ENCODE data around the gene KLHL33.
A peak's percentile ranks its signal among the peaks of the same experiment; 100 is the strongest.

KLHL33 gene

GRCh38 chr14:20461225-20462141 is 25.5 kb upstream of the KLHL33 start, which contains the start of gene PIP4P1:
Gene PIP4P1, minus strand, starts transcription at chr14:20461434. Its CDS starts 109 bp downstream, at chr14:20461325.
- H3K36me3 Mint-ChIP-seq (ENCODE audit: low read depth) = peaks cover 22% of the 10 kb centered on the region
- peak within 1 kb of the TSS; percentile 85 to 94 (median 93) for H3K4me3 Mint-ChIP-seq
- peaks cover 4% of the 10 kb centered on the region for H3K27me3 Mint-ChIP-seq (ENCODE audit: low read depth)
- TF ChIP-seq CTCF (IDR thresholded peaks at IDR 0.05; ENCODE audit: unreplicated experiment in 3 of 3) = no peak
- peak within 1 kb of the TSS; percentile 73 to 93 (median 88) for H3K27ac Mint-ChIP-seq
- peaks cover 18% of the 10 kb centered on the region for H3K4me1 Mint-ChIP-seq
- no peaks in the 10 kb centered on the region for H3K9me3 Mint-ChIP-seq

GRCh38 chr14:20460458-20461224 is 24.7 kb upstream of the KLHL33 start:
- TF ChIP-seq CTCF (IDR thresholded peaks at IDR 0.05; ENCODE audit: unreplicated experiment in 3 of 3) = no peak
- Mint-ChIP-seq H3K9me3 (no peaks in the 10 kb centered on the region), H3K27ac (peak overlapping the region; percentile 30 to 85 (median 72)), H3K27me3 (ENCODE audit: low read depth) (peaks cover 4% of the 10 kb centered on the region), H3K36me3 (ENCODE audit: low read depth) (peaks cover 22% of the 10 kb centered on the region), H3K4me1 (peaks cover 18% of the 10 kb centered on the region), H3K4me3 (peak overlapping the region; percentile 85 to 94 (median 93))

- H3K36me3 Mint-ChIP-seq (ENCODE audit: low read depth) = peaks cover 22% of the 10 kb centered on the region
- no peaks in the 10 kb centered on the region for H3K9me3 Mint-ChIP-seq
- no peak for TF ChIP-seq CTCF (IDR thresholded peaks at IDR 0.05; ENCODE audit: unreplicated experiment in 3 of 3)
- peaks cover 18% of the 10 kb centered on the region for H3K4me1 Mint-ChIP-seq
- H3K27me3 Mint-ChIP-seq (ENCODE audit: low read depth) = no peaks in the 10 kb centered on the region
- no peak overlapping the region for H3K27ac Mint-ChIP-seq
- peak overlapping the region; percentile 53 to 94 (median 93) for H3K4me3 Mint-ChIP-seq
Observed at GRCh38 chr14:20458031-20458789, 22.2 kb upstream of the KLHL33 start.

- H3K4me3 Mint-ChIP-seq = no peak overlapping the region
- H3K36me3 Mint-ChIP-seq (ENCODE audit: low read depth) = peaks cover 28% of the 10 kb centered on the region
- H3K27ac Mint-ChIP-seq = no peak overlapping the region
- no peaks in the 10 kb centered on the region for H3K9me3 Mint-ChIP-seq
- TF ChIP-seq CTCF (IDR thresholded peaks at IDR 0.05; ENCODE audit: unreplicated experiment in 3 of 3) = no peak
- H3K4me1 Mint-ChIP-seq = peaks cover 18% of the 10 kb centered on the region
- no peaks in the 10 kb centered on the region for H3K27me3 Mint-ChIP-seq (ENCODE audit: low read depth)
Observed at GRCh38 chr14:20456971-20457370, 21.0 kb upstream of the KLHL33 start.

- H3K9me3 Mint-ChIP-seq = no peaks in the 10 kb centered on the region
- no peak overlapping the region for H3K27ac Mint-ChIP-seq
- peaks cover 9% of the 10 kb centered on the region for H3K4me1 Mint-ChIP-seq
- TF ChIP-seq CTCF (IDR thresholded peaks at IDR 0.05; ENCODE audit: unreplicated experiment in 3 of 3) = no peak
- peaks cover 34% of the 10 kb centered on the region for H3K36me3 Mint-ChIP-seq (ENCODE audit: low read depth)
- H3K4me3 Mint-ChIP-seq = no peak overlapping the region
- no peaks in the 10 kb centered on the region for H3K27me3 Mint-ChIP-seq (ENCODE audit: low read depth)
Observed at GRCh38 chr14:20455355-20456300, 19.7 kb upstream of the KLHL33 start.

Measured in nephron (organoid).